ENCODE measurements around the gene LIME1.
A peak's percentile ranks its signal among the peaks of the same experiment; 100 is the strongest.

The LIME1 gene

GRCh38 chr20:63736893-63737694, 630 bp downstream of the LIME1 start:
- peak overlapping the region; percentile 22 for H3K9ac ChIP-seq (ENCODE audit: low read length)
- H3K4me2 ChIP-seq (ENCODE audit: low read length) = no peak overlapping the region
- H3K27ac ChIP-seq (ENCODE audit: low read depth, low read length) = no peak overlapping the region
- DNase-seq = no peak
- no peak overlapping the region for H2BK5ac ChIP-seq (ENCODE audit: low read length)
- no peak overlapping the region for H3K4ac ChIP-seq (ENCODE audit: low read depth, low read length)
- H3K36me3 ChIP-seq (ENCODE audit: control insufficient read depth, insufficient read depth, low read length) = peaks cover 3% of the 10 kb centered on the region
- H3K79me2 ChIP-seq (ENCODE audit: control insufficient read depth, insufficient read depth, low read length) = peaks cover 2% of the 10 kb centered on the region
- H2BK15ac ChIP-seq (replicated peaks; ENCODE audit: low read depth) = no peak overlapping the region
- no peak overlapping the region for H4K5ac ChIP-seq (ENCODE audit: low read length)
- no peak overlapping the region for H2AK5ac ChIP-seq (ENCODE audit: low read length)
- no peak overlapping the region for H4K8ac ChIP-seq (ENCODE audit: low read depth, low read length)
- H3K23ac ChIP-seq (ENCODE audit: low read length) = no peak overlapping the region
- no CpG with 5 or more reads among the region's 30 CpGs for WGBS (ENCODE audit: extremely low coverage, insufficient coverage, low lambda C conversion rate)
- H3K18ac ChIP-seq (ENCODE audit: low read length) = no peak overlapping the region
- H3K56ac ChIP-seq (ENCODE audit: low read length) = peak overlapping the region; percentile 67
- no peaks in the 10 kb centered on the region for H3K27me3 ChIP-seq (ENCODE audit: insufficient read depth, low read length, poor library complexity)
- H3K4me1 ChIP-seq (ENCODE audit: control insufficient read depth, low read depth, low read length) = no peaks in the 10 kb centered on the region
- H2BK120ac ChIP-seq (ENCODE audit: low read depth, low read length) = no peak overlapping the region
- peaks cover 4% of the 10 kb centered on the region for H3K79me1 ChIP-seq (ENCODE audit: low read length)
- H3K4me3 ChIP-seq (ENCODE audit: low read length) = no peak overlapping the region

GRCh38 chr20:63737695-63737944, 1.2 kb downstream of the LIME1 start:
- Histone ChIP-seq H3K56ac (ENCODE audit: low read length) (peak overlapping the region; percentile 67), H2BK15ac (replicated peaks; ENCODE audit: low read depth) (no peak overlapping the region), H3K4me1 (ENCODE audit: control insufficient read depth, low read depth, low read length) (no peaks in the 10 kb centered on the region), H3K18ac (ENCODE audit: low read length) (no peak overlapping the region), H4K5ac (ENCODE audit: low read length) (no peak overlapping the region), H2BK5ac (ENCODE audit: low read length) (no peak overlapping the region), H3K79me2 (ENCODE audit: control insufficient read depth, insufficient read depth, low read length) (peaks cover 2% of the 10 kb centered on the region), H3K36me3 (ENCODE audit: control insufficient read depth, insufficient read depth, low read length) (peaks cover 3% of the 10 kb centered on the region), H2AK5ac (ENCODE audit: low read length) (no peak overlapping the region), H3K27me3 (ENCODE audit: insufficient read depth, low read length, poor library complexity) (no peaks in the 10 kb centered on the region), H2BK120ac (ENCODE audit: low read depth, low read length) (no peak overlapping the region), H4K8ac (ENCODE audit: low read depth, low read length) (no peak overlapping the region), H3K4me3 (ENCODE audit: low read length) (no peak overlapping the region), H3K4me2 (ENCODE audit: low read length) (no peak overlapping the region), H3K23ac (ENCODE audit: low read length) (no peak overlapping the region), H3K27ac (ENCODE audit: low read depth, low read length) (no peak overlapping the region), H3K9ac (ENCODE audit: low read length) (no peak overlapping the region), H3K4ac (ENCODE audit: low read depth, low read length) (no peak overlapping the region), H3K79me1 (ENCODE audit: low read length) (peaks cover 4% of the 10 kb centered on the region)
- no peak for DNase-seq
- WGBS (ENCODE audit: extremely low coverage, insufficient coverage, low lambda C conversion rate) = no CpG with 5 or more reads among the region's 26 CpGs

GRCh38 chr20:63737945-63738686, 1.7 kb downstream of the LIME1 start:
- Histone ChIP-seq H3K4me3 (ENCODE audit: low read length) (no peak overlapping the region), H3K79me1 (ENCODE audit: low read length) (no peaks in the 10 kb centered on the region), H3K4ac (ENCODE audit: low read depth, low read length) (no peak overlapping the region), H2AK5ac (ENCODE audit: low read length) (no peak overlapping the region), H3K27me3 (ENCODE audit: insufficient read depth, low read length, poor library complexity) (no peaks in the 10 kb centered on the region), H2BK5ac (ENCODE audit: low read length) (no peak overlapping the region), H3K4me1 (ENCODE audit: control insufficient read depth, low read depth, low read length) (no peaks in the 10 kb centered on the region), H3K4me2 (ENCODE audit: low read length) (no peak overlapping the region), H3K36me3 (ENCODE audit: control insufficient read depth, insufficient read depth, low read length) (peaks cover 3% of the 10 kb centered on the region), H3K79me2 (ENCODE audit: control insufficient read depth, insufficient read depth, low read length) (no peaks in the 10 kb centered on the region), H2BK120ac (ENCODE audit: low read depth, low read length) (no peak overlapping the region), H3K27ac (ENCODE audit: low read depth, low read length) (no peak overlapping the region), H2BK15ac (replicated peaks; ENCODE audit: low read depth) (no peak overlapping the region), H3K23ac (ENCODE audit: low read length) (no peak overlapping the region), H3K18ac (ENCODE audit: low read length) (no peak overlapping the region), H3K56ac (ENCODE audit: low read length) (peak overlapping the region; percentile 67), H3K9ac (ENCODE audit: low read length) (no peak overlapping the region), H4K8ac (ENCODE audit: low read depth, low read length) (no peak overlapping the region), H4K5ac (ENCODE audit: low read length) (no peak overlapping the region)
- WGBS (ENCODE audit: extremely low coverage, insufficient coverage, low lambda C conversion rate) = no CpG with 5 or more reads among the region's 43 CpGs
- no peak for DNase-seq

- Histone ChIP-seq H3K4me3 (ENCODE audit: low read length) (no peak overlapping the region), H3K4ac (ENCODE audit: low read depth, low read length) (no peak overlapping the region), H3K4me1 (ENCODE audit: control insufficient read depth, low read depth, low read length) (no peaks in the 10 kb centered on the region), H3K23ac (ENCODE audit: low read length) (no peak overlapping the region), H2BK120ac (ENCODE audit: low read depth, low read length) (no peak overlapping the region), H3K79me2 (ENCODE audit: control insufficient read depth, insufficient read depth, low read length) (no peaks in the 10 kb centered on the region), H3K27ac (ENCODE audit: low read depth, low read length) (no peak overlapping the region), H2AK5ac (ENCODE audit: low read length) (no peak overlapping the region), H3K27me3 (ENCODE audit: insufficient read depth, low read length, poor library complexity) (no peaks in the 10 kb centered on the region), H3K56ac (ENCODE audit: low read length) (peak overlapping the region; percentile 42), H2BK15ac (replicated peaks; ENCODE audit: low read depth) (no peak overlapping the region), H3K79me1 (ENCODE audit: low read length) (no peaks in the 10 kb centered on the region), H4K8ac (ENCODE audit: low read depth, low read length) (no peak overlapping the region), H3K4me2 (ENCODE audit: low read length) (peak overlapping the region; percentile 61), H3K18ac (ENCODE audit: low read length) (no peak overlapping the region), H3K9ac (ENCODE audit: low read length) (no peak overlapping the region), H2BK5ac (ENCODE audit: low read length) (no peak overlapping the region), H4K5ac (ENCODE audit: low read length) (no peak overlapping the region), H3K36me3 (ENCODE audit: control insufficient read depth, insufficient read depth, low read length) (peaks cover 3% of the 10 kb centered on the region)
- peak; percentile 82 for DNase-seq
- no CpG with 5 or more reads among the region's 26 CpGs for WGBS (ENCODE audit: extremely low coverage, insufficient coverage, low lambda C conversion rate)
Measured at GRCh38 chr20:63738687-63739129, 2.2 kb downstream of the LIME1 start.

GRCh38 chr20:63739130-63740069, 2.9 kb downstream of the LIME1 start, which contains the start of gene SLC2A4RG:
SLC2A4RG (plus strand) TSS chr20:63739776; CDS start chr20:63739913, 137 bp downstream.
- Histone ChIP-seq H3K56ac (ENCODE audit: low read length) (peak within 1 kb of the TSS; percentile 91), H3K4me3 (ENCODE audit: low read length) (peak within 1 kb of the TSS; percentile 79), H3K27me3 (ENCODE audit: insufficient read depth, low read length, poor library complexity) (no peaks in the 10 kb centered on the region), H2BK15ac (replicated peaks; ENCODE audit: low read depth) (no peak within 1 kb of the TSS), H3K27ac (ENCODE audit: low read depth, low read length) (peak within 1 kb of the TSS; percentile 90), H3K79me1 (ENCODE audit: low read length) (no peaks in the 10 kb centered on the region), H3K79me2 (ENCODE audit: control insufficient read depth, insufficient read depth, low read length) (no peaks in the 10 kb centered on the region), H2AK5ac (ENCODE audit: low read length) (no peak within 1 kb of the TSS), H3K36me3 (ENCODE audit: control insufficient read depth, insufficient read depth, low read length) (no peaks in the 10 kb centered on the region), H3K23ac (ENCODE audit: low read length) (peak within 1 kb of the TSS; percentile 45), H4K8ac (ENCODE audit: low read depth, low read length) (no peak within 1 kb of the TSS), H3K4ac (ENCODE audit: low read depth, low read length) (peak within 1 kb of the TSS; percentile 90), H3K9ac (ENCODE audit: low read length) (peak within 1 kb of the TSS; percentile 91), H3K4me2 (ENCODE audit: low read length) (peak within 1 kb of the TSS; percentile 78), H2BK5ac (ENCODE audit: low read length) (no peak within 1 kb of the TSS), H2BK120ac (ENCODE audit: low read depth, low read length) (no peak within 1 kb of the TSS), H3K4me1 (ENCODE audit: control insufficient read depth, low read depth, low read length) (no peaks in the 10 kb centered on the region), H4K5ac (ENCODE audit: low read length) (no peak within 1 kb of the TSS), H3K18ac (ENCODE audit: low read length) (peak within 1 kb of the TSS; percentile 82)
- peak; percentile 77 for DNase-seq
- no CpG with 5 or more reads among the region's 136 CpGs for WGBS (ENCODE audit: extremely low coverage, insufficient coverage, low lambda C conversion rate)

Data from mesendoderm (in vitro differentiated cells).